ENCODE data around the gene CASP1. TPM values are rescaled to one million over a fixed set of nuclear protein-coding genes. Genes with fewer than 3 reads are reported as not detected.
"Not testable (repeated sequence)": the region's sequence is repeated elsewhere in the genome, so short reads cannot be mapped to it uniquely, and the experiment has no call there.

The CASP1 gene
- total RNA-seq, result 31.1 and 37.4 TPM in 2 replicates

DNA sequence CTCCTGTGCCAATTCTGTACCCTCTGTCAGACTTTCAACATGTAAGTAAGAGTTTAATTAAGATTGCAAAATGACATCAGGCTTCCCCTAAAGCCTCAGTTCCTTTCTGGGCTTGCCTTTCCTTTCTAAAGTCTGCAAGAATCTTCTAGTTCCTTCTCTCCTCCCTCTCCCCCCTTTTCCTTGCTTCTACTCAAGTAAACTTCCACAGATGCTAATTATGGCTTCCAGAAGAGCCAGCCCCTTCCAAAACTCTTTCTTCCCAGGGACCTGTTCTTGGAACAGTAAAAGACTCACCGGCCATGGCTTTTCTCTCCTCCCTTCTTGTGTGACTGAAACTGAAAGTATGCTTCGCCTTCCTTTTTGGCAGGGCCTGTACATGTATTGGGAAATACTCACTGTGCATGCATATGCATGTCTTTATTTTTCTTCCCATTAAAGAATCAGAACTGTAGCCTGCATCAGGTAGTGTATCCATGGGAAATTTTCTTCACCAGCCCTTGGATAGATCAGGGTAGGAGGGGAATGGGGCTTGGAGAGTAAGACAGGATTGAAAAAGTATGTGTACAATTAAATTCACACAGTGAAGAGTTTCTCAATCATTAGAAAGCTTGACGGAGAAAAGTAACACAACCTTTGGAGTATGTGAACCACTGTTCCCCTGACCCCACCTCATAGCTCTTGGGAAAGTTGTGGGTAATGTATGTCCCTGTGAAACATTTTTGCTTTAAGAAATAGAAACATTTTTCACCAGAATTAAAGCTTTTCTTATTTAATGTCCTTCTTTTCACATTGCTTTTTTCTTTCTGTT, at the start of gene CASP1:
Gene CASP1, minus strand, starts transcription at position 332 of the 808 bp plus-strand sequence. Its CDS starts 31 bp downstream, at position 301.
- DNase-seq (ENCODE audit: low read depth), result peak; percentile 90
- TF ChIP-seq, protein P1, sequence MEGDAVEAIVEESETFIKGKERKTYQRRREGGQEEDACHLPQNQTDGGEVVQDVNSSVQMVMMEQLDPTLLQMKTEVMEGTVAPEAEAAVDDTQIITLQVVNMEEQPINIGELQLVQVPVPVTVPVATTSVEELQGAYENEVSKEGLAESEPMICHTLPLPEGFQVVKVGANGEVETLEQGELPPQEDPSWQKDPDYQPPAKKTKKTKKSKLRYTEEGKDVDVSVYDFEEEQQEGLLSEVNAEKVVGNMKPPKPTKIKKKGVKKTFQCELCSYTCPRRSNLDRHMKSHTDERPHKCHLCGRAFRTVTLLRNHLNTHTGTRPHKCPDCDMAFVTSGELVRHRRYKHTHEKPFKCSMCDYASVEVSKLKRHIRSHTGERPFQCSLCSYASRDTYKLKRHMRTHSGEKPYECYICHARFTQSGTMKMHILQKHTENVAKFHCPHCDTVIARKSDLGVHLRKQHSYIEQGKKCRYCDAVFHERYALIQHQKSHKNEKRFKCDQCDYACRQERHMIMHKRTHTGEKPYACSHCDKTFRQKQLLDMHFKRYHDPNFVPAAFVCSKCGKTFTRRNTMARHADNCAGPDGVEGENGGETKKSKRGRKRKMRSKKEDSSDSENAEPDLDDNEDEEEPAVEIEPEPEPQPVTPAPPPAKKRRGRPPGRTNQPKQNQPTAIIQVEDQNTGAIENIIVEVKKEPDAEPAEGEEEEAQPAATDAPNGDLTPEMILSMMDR (IDR thresholded peaks at IDR 0.05; ENCODE audit: insufficient read depth, low read depth, low read length), result no peak
- peak within 1 kb of the TSS; percentile 60 for H3K4me3 ChIP-seq (ENCODE audit: low read depth, low read length)

DNA sequence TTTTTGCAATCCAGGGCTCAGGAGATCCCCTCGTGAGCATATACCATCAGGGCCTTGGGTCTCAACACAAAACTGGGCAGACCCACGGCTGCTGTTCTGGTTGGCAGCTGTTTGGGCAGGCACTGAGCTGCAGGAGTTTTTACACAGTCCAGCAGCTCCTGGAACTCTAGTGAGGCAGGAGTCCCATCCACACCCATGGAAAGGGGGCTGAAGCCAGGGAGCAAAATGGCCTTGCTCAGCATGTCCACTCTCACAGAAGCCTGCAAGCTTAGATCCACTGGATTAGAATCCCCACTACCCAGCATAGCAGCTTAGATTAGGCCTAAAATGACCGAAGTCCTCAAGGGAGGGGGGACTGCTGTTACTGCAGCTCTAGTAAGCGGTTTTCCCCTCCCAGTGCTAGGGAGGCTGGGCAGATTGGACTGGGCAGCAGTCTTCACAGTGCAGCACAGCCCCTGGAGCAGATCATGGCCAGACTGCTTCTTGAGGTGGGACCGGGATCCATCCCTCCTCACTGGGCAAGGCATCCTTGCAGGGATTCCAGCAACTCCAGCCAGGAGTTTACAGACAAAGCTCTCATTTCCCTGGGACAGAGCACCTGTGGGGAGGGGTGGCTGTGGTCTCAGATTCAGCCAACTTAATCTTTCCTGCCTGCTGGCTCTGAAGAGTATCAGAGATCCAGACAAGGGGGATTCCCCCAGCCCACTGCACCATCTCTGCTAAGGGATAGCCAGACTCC, 46.6 kb upstream of the CASP1 start:
- DNase-seq (ENCODE audit: low read depth), result no peak
- no peak overlapping the region for H3K4me3 ChIP-seq (ENCODE audit: low read depth, low read length)
- TF ChIP-seq, protein P1 (IDR thresholded peaks at IDR 0.05; ENCODE audit: insufficient read depth, low read depth, low read length), result no peak

DNA sequence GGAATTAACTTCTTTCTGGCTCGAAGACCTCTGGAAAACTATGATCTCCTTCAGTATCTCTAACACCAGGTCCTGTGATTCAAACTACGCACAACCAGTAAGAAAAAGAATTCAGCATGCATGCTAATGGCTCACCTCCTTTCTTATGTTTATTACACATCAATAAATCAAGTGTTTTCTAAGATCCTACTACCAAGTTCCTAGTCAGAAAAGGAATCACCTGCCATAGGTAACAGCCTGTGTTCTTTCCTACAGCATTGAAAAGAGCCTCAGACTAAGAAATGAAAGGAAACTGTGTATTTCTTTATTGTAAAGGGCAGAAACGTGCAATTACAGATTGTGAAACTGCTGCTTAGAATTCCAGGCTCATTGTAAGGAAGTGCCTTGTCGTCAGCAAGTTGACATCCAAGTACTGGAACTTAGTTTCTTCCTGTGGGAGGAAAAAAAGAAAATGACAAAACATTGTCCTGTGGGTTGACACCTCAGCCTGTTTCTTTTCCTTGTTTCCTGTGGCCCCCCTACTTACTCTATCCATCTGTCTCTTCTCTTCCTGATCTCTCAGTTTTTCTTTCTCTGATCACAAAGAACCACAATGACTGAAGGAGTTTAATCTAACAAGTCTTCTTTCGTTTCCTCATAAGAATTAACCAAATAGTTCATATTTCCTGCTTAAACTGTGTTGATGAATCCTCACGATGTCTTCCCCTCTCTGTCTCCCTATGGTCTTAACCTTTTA, 45.4 kb upstream of the CASP1 start:
- DNase-seq (ENCODE audit: low read depth), result peak; percentile 48
- not testable (repeated sequence) for H3K4me3 ChIP-seq (ENCODE audit: low read depth, low read length)

DNA sequence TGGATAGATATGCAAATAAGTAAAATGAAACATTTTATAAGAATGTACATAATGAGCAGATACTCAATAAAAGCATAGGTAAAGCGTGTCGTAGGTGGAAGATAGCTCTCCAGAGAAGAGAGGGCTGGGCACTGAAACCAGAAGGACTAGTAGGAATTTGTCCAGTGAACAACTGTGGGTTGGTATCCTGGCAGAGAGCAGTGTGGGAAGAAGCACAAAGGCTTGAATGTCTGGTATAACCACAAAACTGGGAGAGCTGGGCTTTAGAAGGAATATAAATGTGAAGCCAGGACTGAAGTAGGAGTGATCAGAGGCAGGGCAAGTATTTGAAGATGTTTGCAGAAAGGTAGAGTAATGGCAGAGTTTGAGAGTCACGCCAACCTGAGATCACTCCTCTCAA, 43.3 kb upstream of the CASP1 start:
- DNase-seq (ENCODE audit: low read depth), result no peak
- TF ChIP-seq, protein P1 (IDR thresholded peaks at IDR 0.05; ENCODE audit: insufficient read depth, low read depth, low read length), result no peak
- H3K4me3 ChIP-seq (ENCODE audit: low read depth, low read length), result no peak overlapping the region

DNA sequence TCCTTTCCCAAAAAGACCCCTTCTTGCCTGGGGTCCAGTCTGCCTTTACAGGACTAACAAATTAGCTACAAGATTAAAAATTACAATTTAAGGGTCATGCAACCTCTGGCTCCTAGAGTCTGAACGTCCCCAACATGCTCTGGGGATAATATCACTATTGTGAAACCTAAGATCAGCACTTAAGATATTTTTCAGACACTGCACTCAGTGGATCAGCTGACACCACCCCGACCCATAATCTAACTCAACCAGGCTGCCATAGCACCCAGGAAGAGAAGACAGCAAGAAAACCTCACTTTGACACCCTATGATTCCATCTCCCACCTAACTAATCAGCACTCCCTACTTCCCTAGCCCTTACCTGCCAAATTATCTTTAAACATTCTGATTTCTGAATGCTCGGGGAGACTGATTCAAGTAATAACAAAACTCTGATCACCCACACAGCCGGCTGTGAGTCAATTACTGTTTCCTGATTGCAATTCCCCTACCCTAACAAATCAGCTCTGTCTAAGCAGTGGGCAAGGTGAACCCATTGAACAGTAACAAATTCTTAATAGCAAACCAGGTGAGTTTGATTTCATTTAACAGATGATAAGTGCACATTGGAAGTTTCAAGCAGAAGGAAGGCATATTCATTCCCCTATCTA, 42.3 kb upstream of the CASP1 start:
- not testable (repeated sequence) for H3K4me3 ChIP-seq (ENCODE audit: low read depth, low read length); DNase-seq (ENCODE audit: low read depth)

DNA sequence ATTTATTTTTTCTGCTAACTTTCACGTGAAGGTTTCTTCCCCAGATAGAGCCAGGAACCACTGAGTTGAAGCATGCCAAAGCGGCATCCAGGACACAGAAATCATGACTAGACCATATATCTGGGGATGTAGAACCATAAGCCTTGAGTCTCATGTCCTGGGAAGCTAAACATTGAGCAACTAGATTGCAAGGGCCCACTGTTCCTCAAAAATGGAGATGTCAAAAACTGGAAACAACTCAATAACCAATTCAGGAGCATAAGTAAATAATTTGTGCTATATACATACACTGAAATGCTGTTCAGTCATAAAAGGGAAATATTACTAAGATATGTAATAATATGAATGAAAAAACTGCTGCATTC, 39.2 kb upstream of the CASP1 start:
- DNase-seq (ENCODE audit: low read depth), result no peak
- TF ChIP-seq, protein P1 (IDR thresholded peaks at IDR 0.05; ENCODE audit: insufficient read depth, low read depth, low read length), result no peak

DNA sequence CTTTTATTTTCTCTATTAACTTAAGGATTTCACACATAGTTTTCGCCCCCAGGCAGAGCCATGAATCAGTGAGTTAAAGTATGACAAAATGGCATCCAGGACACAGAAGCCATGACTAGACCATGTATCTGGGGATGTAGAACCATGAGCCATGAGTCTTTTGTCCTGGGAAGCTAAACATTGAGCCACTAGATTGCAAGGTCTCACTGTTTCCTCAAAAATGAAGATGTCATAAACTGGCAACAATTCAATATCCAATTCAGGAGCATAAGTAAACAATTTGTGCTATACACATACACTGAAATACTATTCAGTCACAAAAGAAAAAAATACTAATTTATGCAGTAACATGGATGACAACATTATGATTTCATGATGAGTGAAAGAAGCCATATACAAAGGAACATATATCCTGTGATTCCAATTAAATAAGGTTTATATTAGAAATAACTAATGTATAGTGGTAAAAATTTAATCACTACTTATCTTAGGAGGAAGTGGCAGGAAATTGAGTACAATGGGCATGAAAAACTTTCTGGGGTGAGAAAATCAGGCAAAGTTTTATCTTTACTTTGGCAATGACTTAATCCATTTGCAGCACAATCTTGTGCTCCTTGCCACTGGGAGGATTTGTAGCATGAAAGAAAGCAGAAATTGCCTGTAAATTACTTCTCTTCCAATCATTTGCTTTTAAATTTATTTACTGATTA, 38.7 kb upstream of the CASP1 start:
- TF ChIP-seq, protein P1 (IDR thresholded peaks at IDR 0.05; ENCODE audit: insufficient read depth, low read depth, low read length), result no peak
- no peak overlapping the region for H3K4me3 ChIP-seq (ENCODE audit: low read depth, low read length)
- no peak for DNase-seq (ENCODE audit: low read depth)

More for the DNA sequence above, 39.2 kb upstream of the CASP1 start:
- no peak overlapping the region for H3K4me3 ChIP-seq (ENCODE audit: low read depth, low read length)

DNA sequence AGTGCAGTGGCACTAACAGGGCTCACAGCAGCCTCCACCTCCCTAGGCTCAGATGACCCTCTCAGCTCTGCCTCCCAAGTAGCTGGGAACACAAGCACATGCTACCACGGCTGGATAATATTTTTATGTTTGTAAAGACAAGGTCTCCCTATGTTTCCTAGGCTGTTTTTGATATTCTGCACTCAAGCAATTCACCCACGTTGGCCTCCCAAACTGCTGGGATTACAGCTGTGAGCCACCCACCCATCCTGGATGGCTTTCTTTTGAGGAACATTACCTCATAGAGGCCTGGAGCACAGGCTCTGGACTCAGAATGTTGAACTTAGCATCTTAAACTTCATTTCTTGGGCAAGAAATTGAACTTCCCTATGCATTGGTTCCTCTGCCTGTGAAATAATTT, 37.1 kb upstream of the CASP1 start:
- not testable (repeated sequence) for DNase-seq (ENCODE audit: low read depth); H3K4me3 ChIP-seq (ENCODE audit: low read depth, low read length)

Measured in fibroblast of villous mesenchyme (primary cell).